D721Med (cell line): ENCODE data around the gene AGO3.
"Not testable (repeated sequence)": the region's sequence is repeated elsewhere in the genome, so short reads cannot be mapped to it uniquely, and the experiment has no call there.

Source experiments
- DNase-seq: peaks from one replicate; pipeline ENCODE4 v3.0.0; 2011; ENCODE audit warnings: low spot score; ENCODE audit not compliant: insufficient read length
- FAIRE-seq: peaks from 2 replicates; lab custom pipeline; 2011; peaks lifted over from hg19 to GRCh38; lab: Jason Lieb, UNC
- TF ChIP-seq, protein P1 (sequence below): IDR thresholded peaks from 2 replicates; pipeline ENCODE4 v1.5.1; 2012; ENCODE audit warnings: mild to moderate bottlenecking, control low read depth; ENCODE audit not compliant: insufficient read depth; ENCODE audit errors: missing control alignments

AGO3 gene

DNA sequence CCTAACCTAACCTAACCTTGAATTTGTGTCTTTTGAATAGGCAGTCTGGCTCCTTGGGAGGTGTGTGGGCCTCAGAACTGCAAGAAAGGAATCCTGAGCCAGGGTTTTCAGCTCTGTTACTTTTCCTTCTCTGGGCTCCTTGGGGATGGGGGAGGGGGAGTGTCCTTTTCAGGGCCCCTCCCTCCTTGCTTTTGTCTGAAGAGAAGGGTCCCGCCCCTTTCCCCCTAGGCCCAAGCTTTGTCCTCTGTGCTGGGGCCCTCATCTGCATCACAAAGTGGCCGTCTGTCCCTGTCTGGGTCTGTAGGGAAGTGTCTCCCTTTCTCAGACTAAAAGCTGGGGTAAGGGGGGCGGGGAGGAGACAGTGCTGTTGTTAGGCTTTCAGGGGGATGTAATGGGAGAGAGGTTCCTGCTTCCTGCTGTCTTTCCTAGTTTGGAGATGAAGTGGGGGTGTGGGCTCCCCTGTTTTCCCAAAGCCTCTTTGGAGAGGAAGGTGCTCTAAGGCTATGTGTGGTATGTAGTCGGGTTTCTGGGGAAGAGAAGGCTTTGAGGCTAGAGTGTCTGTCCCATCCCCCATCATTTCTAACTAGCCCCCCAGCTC lies 44.8 kb upstream of the AGO3 start:
- FAIRE-seq (no peak), DNase-seq (no peak)
- TF ChIP-seq, protein P1, sequence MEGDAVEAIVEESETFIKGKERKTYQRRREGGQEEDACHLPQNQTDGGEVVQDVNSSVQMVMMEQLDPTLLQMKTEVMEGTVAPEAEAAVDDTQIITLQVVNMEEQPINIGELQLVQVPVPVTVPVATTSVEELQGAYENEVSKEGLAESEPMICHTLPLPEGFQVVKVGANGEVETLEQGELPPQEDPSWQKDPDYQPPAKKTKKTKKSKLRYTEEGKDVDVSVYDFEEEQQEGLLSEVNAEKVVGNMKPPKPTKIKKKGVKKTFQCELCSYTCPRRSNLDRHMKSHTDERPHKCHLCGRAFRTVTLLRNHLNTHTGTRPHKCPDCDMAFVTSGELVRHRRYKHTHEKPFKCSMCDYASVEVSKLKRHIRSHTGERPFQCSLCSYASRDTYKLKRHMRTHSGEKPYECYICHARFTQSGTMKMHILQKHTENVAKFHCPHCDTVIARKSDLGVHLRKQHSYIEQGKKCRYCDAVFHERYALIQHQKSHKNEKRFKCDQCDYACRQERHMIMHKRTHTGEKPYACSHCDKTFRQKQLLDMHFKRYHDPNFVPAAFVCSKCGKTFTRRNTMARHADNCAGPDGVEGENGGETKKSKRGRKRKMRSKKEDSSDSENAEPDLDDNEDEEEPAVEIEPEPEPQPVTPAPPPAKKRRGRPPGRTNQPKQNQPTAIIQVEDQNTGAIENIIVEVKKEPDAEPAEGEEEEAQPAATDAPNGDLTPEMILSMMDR, result no peak

DNA sequence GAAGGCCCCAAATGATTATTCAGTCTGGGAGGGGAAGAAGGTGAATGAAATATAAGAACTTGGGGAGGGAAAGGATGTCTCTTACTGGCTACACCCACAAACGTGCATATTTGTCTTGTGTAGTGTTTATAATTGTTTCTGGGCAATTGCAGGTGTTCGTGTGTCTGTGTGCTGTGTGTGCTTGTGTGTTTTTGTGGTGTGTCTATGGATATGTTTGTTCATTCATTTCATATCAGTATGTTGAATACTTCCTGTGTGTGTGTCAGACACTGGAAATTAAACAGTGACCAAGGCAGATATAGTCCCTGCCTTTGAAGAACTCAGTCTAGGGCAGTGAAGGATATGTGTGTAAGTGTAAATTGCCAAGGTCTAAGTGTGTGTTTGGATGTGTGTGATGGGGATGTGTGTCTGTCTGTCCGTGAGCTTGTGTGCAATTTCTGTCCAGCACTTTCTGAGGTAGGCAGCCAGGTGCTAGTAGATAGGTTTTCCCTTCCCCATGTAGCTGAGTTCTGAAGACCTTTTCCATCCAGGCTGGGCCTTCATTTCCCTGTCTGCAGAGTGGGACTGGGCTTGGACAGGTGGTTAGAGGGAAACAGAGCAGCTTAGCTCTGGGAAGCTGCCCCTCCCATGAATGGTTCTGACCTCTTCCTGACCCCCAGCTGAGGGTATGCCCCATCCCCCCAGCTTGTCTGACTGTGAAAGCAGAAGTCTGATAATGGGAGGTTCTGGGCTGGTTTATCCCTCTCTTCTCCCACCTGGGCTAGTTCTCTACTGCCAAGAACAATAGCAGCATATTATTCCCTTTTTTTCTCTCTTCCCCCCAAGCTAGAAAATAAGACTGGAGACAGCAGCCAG lies 44.1 kb upstream of the AGO3 start:
- TF ChIP-seq, protein P1, result no peak
- DNase-seq, result no peak
- no peak for FAIRE-seq

DNA sequence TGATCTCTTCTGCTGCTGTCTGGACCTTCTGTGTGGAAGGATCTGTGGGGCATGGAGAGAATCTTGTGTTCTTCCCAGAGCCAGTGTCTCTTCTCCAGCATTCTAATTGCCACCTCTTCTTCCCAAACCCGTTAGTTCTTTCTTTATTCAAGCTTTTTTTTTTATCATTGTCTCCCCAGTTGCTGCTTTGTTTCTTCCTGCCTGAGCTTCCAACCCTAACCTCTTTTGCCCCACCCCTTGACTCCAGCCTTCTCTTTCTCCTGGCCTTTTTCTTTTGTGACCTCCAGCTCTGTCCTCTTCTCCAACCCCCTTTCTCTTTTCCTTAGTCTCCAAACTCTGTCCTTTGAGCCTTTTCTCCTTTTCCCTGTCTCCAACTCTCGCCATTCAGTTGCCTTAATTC lies 43.4 kb upstream of the AGO3 start:
- FAIRE-seq (no peak), DNase-seq (no peak)
- TF ChIP-seq, protein P1, result no peak

DNA sequence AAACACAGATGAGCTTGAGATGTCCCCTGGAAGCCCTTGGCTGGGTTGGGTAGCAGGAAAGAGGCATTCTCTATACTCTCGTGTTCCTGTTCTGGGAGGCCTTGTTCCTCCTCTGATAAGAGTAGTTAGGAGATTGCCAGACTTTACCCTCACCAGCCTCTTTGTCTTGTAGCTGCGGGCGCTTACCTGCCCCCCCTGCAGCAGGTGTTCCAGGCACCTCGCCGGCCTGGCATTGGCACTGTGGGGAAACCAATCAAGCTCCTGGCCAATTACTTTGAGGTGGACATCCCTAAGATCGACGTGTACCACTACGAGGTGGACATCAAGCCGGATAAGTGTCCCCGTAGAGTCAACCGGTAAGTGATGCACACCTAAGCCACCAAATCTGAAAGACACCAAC lies 42.6 kb upstream of the AGO3 start:
- DNase-seq (no peak), FAIRE-seq (no peak)

DNA sequence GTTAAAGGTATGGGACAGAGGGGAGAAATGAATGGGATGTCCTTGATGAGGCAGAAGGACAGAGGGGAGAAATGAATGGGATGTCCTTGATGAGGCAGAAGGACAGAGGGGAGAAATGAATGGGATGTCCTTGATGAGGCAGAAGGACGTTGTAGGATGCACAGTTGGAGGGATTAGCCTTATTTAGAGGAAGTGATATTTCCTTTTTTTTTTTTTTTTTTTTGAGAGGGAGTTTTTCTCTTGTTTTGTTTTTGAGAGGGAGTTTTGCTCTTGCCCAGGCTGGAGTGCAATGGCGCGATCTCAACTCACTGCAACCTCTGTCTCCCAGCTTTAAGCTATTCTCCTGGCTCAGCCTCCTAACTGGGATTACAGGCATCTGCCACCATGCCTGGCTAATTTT lies 41.9 kb upstream of the AGO3 start:
- DNase-seq, FAIRE-seq: not testable (repeated sequence)

More for the DNA sequence above, 42.6 kb upstream of the AGO3 start:
- TF ChIP-seq, protein P1, result no peak

DNA sequence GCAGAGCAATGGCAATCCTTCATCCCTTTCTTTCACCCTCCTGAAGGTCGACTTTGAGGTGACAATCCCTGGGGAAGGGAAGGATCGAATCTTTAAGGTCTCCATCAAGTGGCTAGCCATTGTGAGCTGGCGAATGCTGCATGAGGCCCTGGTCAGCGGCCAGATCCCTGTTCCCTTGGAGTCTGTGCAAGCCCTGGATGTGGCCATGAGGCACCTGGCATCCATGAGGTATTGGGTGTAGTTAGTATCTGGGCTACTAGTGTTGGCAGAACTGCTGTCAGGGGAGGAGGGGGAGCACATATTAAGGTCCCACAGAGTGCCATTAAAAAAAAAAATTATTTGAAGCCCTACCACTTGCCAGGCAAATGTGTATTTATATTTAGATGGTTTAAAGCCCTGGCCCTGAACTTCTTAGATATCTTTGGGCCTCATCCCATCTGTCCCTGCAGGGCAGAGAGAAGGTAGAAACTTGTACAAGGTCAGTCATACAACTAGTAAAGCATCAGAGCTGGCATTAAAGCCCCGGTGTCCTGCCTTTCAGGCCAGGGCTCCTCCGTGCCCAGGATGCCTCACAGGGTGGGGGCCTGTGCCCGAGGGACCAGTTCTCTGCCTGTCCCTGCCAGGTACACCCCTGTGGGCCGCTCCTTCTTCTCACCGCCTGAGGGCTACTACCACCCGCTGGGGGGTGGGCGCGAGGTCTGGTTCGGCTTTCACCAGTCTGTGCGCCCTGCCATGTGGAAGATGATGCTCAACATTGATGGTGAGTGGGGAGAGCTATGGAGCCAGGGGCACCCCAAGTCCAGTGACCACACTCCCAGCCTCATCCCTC lies 37.6 kb upstream of the AGO3 start:
- no peak for FAIRE-seq
- no peak for DNase-seq
- TF ChIP-seq, protein P1, result no peak

DNA sequence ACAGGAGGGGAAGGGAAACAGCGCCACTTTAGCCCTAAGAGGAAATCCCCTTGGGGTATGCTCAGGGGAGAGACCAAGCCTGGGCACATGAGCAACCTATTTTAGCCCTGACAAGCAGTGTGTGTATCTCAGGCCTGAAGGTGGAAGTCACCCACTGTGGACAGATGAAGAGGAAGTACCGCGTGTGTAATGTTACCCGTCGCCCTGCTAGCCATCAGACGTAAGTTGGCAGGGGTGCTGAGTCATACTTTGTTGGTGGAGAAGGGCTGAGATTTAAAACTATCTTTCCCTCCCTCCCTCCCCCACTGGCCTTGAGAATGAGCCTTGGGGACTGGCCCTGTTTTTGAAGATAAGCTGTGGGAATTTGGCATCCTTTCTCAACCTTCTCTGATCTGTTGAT lies 36.7 kb upstream of the AGO3 start:
- TF ChIP-seq, protein P1, result no peak
- no peak for FAIRE-seq
- DNase-seq, result no peak
